ENCODE data around the gene TTC34.
"Not testable (repeated sequence)": the region's sequence is repeated elsewhere in the genome, so short reads cannot be mapped to it uniquely, and the experiment has no call there.

The TTC34 gene

DNA sequence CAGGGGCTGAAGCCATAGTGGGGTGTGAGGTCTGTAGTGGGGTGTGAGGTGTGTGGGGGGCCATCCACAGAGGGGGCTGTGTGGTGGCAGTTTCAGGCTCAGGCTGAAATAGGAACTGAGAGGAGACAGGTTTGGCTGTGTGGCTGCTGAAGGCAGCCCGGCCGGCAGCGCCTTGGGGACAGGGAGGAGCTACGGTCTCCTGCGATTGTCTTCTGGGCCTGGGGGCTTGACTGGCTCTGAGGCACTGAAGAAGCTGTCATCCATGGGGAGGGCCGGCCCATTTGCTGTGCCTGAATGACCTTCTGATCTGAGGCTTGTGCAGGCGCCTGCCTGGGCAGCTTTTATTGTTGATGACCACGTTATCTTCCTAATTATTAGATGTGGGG lies 10.0 kb upstream of the TTC34 start:
- DNase-seq, result no peak

DNA sequence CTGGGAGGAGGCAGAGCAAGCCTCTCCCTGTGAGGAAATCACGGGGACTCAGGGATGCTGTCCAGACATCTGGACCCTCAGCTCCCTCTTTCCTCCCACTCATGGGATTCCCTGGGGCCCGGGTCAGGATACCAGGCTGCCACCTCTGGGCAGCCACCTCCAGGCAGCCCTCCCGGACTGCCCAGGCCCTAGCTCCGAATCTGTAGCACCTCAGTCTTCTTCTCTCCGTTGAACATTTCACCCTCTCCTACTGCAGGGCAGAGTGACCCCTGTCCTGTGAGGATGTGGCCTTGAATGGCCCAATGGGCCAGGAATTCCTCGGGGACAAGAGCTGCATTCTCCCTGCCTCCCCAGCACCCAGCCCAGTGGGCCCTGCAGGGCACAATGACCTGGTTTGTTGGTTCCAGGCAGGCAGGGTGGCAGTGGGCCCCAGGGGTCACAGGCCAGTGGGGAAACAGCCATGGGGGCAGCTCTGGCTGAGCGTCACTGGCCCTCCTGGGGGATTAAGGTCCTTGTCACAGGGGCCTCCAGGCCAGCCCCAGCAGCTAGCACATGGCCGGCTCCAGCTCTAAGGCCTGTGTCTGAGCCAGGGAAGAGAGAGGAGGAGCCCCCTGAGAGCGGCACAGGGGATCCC lies 9.5 kb upstream of the TTC34 start:
- DNase-seq, result no peak

DNA sequence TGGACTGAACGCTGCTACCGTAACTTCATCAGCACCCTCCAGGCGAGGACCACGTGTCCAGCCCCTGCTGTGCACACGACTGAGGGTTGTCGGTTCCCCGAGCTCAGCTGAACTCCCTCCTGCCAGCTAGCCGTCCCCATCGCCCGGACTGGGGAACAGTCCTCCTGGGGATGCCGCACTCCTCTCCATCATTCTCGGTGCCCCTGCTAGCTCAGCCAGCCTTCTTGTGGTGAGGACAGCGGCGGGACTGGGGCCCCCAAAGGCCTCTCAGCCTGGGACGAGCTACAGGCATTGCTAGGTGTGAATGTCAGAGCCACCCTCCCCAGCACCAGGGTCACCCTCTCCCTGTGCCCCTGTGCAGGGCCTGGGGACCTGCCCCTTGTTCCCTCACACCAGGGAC lies 8.8 kb upstream of the TTC34 start:
- no peak for DNase-seq

DNA sequence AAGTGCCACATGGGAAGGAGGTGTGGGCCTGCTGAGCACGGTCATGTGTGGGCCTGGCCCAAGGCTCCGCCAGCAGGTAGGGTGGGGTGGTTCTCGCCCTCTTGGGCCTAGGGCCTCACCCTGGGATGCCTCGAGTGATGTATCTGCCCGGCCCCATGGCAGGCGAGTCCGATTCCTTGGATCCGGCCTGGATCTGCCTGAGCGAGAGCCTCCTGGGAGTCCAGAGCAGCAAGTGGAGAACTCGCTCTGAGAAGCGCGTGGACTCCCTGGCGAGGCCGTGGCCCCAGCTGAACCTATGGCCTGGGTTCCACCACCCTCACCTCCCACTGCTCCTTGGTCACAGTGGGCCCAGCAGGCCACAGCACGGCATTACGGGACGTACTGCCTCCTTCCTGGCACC lies 8.2 kb upstream of the TTC34 start:
- no peak for DNase-seq

DNA sequence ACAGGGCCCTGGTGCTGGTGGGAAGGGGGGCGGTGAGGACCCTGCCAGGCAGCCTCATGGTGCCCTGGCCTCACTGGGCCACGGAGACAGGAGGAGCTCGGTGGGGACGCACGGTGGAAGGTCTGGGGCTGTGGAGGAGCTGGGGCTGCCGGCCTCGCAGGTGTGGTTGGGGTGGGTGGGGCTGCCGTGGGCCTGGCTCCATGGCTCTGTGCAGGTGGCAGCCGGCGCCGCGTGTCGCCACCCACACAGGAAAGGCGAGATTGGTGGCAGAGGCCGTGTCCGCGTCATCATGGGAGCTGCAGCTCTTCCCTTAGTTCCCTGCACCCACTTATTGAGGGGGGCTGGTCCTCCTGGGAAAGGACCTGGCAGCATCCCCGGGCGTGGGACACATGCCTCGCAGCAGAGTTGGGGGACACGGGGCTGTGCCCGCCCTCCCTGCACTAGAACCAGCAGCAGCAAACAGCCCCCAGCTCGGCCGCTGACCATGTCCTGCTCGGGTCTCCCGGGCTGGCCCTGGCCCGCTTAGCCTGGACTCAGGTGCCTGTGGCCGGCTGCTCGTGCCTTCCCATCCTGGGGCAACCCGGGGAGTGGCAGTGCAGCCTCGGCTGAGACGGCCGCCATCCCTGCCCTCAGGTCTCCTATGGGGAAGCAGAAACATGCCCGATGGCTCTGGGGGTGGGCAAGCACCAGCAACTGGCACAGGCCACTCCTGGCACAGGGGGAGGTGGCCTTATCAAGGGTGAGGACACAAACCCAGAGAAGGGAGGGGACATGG lies 7.5 kb upstream of the TTC34 start:
- DNase-seq, result no peak

DNA sequence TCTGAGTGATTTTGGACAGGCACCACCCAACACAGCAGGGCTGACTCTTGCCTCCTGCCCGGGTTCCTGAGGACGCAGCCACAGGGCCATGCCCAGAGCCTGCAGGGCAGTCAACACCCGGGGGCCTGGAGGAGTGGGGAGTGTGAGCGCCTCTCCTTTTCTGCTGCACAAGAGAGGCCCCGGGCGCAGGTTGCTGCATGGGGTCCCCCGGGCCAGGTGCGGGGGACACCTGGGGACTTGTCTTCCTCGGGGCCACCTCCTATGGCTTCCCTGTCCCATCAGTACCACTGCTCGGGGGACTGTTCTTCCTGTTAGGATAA lies 6.9 kb upstream of the TTC34 start:
- DNase-seq, result no peak

DNA sequence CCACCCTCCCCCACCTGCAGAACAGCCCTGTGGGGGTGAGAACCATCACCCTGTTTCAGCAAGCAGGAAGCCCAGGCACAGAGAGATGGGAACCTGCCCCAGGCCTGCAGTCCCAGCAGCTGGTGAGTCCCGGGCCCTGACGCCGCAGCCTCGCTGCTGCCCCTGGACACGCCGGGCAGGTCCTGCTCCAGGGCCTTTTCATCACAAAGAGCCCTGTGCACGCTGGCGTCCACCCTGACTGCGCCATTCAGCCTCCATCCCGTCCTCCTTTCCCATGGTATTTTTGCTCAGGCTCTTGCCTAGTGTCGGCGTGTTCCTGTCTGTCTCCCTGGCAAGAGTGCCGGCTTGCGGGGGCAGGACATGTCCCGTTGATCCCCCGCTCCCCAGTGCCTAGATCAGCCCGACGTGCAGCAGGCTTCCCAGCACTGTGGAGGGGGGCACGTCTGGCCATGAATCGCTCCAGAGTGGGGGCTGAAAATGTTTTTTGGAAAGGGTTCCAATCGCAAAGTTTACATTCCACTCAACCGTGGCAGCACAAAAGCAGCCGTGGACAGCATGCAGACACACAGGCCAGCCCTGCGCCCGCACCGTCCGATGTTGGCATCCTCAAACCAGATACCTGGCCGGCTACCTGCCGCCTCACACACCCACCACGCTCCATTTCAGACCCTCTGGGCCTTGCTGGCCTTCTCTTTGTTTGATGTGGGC lies 6.3 kb upstream of the TTC34 start:
- DNase-seq, result peak; percentile 38

DNA sequence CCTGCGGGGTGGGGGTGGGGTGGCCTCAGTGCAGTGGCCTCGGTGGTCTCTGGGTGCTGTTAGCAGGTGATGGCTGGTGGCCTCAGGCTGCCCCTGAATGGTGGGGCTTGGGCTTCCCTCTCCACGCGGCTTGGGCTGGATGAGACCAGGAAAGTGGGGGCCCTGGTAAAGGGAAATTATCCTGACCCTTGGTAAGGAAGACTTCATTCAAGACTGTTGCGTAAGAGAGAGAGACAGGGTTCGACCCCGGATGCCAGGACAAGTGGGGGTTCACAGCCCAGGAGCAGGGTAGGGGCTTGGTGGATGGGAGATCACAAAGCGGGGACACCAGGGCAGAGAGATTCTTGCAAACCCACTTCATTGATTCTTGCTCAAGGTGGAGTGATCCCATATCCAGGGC lies 5.5 kb upstream of the TTC34 start:
- no peak for DNase-seq

DNA sequence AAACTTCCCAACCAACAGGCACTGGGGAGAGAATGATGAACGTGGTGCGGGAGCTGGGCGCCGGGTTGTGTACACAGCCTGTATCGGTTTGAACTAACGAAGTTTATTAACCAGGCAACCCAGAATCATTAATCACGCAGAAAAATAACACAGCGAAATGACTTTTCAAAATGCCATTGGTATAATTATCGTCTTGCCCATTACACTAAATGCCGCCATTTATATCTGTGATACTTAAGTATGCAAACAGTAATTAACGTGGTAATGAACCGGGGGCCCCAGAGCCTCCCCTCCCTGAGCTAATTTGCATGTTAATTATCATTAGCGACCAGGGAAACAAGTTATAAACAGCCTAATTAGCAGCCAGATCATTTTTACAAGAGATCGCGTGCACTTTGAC lies 5.1 kb upstream of the TTC34 start:
- DNase-seq, result no peak

DNA sequence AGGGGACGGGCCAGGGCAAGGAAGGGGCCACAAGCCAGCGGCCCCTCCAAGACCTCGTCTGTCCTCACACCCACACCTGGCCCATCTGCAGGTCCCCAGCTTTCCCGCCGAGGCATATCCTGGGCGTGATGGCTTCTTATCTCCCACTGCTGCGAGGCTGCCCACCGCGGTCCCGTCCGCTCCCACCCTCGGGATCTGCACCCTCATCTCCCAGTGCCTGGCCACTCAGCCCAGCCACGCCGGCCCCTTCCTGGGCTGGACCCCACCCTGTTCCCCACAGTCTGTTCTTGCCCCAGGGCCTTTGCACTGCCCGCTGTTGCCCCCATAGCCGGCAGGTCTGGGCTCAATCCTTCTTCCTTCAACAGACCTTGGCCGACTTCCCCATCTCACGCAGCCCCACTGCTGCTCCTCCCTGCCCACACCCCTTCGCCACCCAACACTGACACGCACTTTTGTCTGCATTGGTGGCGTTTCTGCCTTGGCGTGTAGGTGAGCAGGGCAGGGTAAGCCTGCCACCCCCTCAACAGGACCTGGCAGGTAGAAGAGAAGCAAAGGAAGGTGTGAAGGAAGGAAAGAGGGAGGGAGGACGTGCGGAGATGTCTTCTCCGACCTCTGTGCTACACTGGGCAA lies 4.4 kb upstream of the TTC34 start:
- no peak for DNase-seq

DNA sequence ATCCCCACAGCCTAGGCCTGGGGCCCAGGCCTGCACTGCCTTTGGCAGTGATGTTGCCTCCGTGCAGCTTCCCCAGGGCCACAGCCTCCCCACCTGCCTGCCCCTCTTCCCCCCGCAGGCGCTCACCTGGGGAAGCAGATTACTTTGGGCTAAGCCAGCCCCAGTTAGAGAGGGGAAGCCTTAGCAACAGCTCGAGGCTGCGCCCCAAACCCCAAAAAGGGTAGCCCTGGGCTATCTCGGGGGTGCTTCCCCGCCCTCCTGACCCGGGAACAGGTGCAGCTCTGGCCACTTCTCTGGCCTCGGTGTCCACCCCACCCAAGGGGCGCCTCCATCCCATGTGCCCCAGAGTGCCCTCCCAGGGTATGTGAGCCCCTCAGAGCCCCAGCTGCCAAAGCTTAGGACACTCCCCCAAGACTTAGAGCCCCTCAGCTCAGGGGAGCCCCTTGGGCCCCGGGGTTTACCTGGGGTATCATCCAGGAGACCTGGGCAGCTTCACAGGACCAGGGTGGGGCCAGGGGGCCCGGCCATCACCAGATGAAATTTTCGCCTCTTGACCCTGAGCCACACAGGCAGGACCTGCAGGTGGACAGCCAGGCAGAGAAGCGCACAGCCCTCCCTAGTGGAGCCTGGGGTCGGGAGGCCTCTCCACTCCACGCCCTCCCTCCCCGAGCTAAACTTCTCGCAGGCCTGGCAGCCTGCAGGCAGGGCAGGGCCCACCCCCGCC lies 3.3 kb upstream of the TTC34 start:
- DNase-seq, result peak; percentile 31

DNA sequence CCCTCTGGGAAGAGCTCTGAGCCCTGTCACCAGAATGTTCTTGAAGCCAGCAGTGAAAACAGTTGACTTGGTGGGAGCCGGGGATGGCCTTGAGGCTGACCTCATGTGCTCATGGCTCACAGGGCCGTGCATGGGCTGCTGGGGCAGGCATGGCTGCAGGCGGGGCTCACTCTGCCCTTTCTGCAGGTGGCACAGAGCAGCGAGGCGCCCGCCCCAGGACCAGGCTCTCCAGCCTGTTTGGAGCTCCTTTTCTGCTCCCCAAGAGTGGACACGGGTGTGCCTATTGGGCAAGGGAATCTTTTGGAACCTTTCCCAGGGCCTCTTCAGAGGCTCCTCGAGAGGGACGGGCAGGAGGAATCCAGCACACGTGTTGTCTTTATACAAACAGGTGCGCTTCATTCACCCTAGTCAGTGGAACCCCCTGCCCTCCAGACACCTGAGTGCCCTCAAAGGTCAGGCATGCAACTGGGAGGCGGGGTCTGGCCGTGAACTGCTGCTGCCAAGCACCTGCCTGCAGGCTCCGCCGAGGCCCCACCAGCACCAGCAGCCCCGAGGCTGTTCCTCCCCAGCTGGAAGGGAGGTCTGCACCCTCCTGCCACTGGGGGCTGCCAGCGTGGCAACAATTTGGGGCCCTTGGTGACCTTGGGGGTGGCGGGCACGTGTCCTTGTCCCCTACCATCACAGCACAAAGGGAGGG lies 2.6 kb upstream of the TTC34 start:
- DNase-seq, result peak; percentile 90

DNA sequence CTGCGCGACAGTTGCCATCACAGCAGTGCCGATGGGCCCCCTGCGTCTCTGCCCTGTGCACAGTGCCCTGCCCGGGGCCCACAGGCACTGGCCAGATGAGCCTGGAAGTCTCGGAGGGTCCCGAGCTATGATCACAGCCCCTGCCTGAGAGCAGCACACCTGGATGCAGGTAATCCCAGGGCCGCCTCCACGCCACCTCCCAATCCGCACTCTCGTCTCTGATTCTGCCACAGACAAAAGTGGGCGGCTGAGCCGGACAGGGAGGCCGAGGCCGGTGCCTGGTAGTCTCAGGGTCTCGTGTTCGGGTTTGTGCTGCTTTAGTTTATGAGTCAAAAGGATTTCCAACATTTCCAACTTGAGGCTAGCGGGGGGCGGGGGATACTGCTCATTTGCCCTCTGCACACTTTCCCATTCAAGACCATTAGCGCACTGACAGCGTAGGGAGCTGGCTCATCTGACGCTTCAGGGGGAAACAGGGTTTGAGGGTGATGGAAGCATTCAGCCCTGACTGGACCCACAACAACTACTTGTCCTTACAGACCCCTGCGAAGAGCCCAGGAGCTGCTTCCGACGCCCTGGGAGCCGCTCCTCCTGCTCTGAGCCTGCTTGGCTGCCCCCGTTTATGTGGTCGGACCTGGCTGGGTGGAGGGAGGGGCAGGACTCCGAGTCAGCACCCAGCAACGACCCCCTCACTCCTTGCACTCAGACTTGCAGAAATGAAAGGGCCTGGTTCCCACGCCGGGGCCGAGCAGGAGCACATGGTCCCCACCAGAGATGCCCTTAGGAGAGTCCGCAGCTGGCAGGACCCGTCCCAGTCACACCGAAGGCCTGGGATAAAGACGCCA lies 1.8 kb upstream of the TTC34 start:
- DNase-seq, result no peak

DNA sequence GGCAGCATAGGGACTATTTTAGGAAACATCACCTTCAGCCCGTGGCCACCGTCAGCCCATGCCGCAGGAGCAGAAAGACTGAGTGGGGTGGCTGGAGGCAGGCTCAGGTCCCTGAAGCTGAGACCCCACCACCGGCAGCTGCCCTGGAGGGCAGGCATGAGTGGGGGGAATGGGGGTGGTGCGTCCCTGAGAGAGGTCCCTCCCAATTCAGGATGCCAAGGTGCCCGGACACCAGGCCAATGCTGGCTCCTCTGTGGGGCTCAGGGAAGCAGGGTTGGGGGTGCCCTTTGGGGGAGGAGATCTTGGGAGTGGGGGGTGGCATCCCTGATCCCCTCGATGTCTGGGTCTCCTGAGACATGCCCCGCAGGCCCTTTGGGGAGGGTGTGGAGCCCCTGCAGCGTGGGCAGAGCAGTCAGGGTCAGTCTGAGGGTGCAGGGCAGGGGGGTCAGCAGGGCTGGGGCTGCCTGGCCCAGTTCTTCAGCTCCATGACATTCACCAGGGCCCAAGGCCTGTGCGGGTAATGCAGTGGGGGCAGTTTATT lies 998 bp upstream of the TTC34 start:
- DNase-seq, result no peak

DNA sequence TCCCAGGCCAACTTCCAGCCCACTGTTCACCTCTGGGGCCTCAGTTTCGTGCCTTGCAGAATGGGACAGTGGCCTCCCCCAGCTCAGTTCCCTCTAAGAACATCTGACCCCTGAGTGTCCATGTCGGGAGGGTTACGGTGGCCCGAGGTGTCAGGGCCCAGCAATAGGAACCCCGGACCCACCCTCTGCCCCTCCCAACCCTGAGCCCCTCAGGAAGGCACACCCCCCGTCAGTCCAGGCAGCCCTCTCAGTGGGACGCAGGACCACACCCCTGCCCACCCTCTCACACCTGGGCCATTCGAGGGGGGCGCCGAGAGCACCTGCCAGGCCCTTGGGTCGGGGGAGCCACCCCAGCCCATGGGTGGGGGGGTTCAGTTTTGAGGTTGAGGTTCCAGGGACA lies 447 bp downstream of the TTC34 start:
- no peak for DNase-seq

DNA sequence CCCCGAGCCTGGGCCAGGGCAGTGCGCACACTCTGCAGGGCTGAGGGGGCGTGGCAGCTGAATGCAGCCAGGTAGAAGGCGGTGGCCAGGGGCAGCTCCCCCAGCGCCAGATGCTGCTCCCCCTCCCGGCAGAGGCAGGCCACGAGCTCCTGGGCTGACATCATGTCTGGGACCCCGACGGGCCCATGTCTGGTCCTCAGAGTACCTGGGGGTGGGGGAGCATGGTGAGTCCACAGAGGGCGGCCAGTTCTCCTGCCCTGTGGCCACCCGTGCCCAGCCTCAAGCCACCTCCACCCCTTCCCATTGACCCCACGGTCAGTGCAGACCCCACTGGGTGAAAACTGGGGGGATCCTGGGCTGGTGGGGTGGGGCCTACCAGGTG lies 838 bp downstream of the TTC34 start:
- no peak for DNase-seq

DNA sequence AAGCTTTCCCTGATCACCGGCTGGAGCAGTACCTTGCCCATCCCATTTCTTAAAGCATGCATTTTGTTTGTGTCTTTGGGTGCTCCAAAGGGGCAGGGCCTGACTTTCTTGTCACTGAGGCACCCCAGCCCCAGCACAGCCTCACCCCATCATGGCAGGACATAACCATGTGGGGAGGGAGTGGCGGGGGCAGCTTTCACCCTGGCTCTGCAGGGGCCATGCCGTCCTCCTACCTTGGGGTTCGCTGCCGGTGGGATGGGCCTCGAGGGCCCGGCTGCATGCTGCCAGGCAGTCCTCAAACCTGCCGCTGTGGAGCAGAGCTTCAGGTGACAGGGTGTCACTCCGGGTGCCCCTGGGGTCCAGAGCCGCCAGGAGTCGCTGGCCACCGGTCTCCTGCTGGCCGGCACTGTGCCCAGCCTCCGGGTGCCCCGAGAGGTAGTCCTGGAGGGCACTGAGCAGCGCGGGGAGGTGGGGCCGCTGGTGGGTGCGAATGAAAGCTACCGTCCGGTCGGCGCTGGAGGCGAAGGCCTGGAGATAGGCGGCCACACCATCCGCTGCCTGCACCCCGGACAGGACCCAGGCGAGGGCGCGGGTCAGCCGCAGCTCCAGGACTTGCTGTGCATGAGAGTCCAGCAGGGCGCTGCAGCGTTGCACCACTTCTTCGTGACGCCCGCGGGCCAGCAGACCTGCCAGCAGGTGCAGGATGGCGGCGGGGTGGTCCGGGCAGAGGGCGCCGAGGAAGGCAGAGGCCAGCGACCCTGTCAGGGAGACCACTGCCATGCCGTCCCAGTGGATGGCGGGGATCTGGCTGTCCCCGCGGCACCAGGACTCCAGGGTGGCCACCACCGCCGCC lies 1.5 kb downstream of the TTC34 start:
- DNase-seq, result no peak

DNA sequence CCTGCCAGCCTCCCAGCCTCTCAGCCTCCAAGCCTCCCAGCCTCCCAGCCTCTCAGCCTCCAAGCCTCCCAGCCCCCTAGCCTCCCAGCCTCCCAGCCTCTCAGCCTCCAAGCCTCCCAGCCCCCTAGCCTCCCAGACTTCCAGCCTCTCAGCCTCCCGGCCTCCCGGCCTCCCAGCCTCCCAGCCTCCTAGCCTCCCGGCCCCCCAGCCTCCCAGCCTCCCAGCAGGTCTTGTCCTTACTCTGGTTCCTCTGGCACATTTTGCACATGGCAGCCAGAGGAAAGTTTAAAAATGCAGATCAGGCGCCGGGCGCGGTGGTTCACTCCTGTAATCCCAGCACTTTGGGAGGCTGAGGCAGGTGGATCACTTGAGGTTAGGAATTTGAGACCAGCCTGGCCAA lies 2.5 kb downstream of the TTC34 start:
- not testable (repeated sequence) for DNase-seq

DNA sequence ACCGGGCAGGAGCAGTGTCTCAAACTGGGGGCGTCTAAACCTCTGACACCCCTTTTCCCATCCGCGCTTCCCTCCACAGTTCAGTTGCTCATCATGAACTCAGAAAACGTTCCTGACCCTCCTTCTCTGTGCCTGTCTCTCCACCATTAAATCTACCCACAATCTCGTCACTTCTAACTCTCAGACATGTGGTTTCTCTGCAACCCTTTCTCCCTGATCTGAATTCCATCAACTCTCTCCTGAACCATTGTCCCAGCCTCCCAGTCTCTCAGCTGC lies 3.8 kb downstream of the TTC34 start:
- no peak for DNase-seq

DNA sequence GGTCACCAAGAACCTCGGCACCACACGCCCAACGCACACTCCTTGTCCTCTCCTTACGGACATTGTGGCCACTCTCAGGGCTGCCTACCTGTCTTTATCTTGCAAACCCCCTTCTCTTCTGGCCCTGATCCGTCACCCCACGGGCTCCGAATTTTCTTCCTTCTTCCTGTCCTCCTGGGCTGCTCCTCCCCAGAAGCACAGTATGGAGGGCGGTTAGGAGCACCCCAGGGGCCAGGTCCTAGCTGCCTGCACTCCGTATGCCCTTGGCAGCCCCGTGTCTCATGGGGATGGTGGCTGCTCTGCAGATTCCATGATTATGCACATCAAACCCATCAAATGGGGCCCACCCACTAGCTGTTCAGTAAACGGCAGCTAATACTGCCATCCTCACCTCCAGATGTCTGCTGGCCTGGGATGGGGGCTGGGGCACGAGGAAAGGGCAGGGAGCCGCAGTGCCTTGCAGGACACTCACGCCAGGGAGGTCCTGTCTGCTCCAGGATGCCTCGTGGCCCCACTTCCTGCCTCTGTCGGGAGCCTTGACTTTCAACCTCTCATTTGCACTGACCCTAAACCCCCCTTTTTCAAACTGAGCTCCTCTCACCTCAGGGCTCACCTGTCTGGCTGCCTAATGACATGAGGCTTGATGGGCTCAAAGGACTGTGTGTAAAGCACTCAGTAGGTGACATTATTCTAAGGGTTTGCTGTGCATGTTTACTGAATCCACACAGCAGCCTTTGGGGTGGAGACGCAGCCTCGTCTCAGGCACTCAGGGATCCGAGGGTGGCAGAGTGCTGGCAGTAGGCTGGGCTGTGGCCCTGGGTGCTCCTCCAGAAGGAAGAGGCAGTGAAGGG lies 4.4 kb downstream of the TTC34 start:
- no peak for DNase-seq

All from DMS79 treated with DMSO at 0.1 percent for 48 hours (cell line).